Measurements from ENCODE around the gene SAMD3.

GRCh38 chr6:130138116-130138908 is 84.4 kb downstream of the SAMD3 start:
- no peak for TF ChIP-seq NFIC (IDR thresholded peaks at IDR 0.05; ENCODE audit: borderline replicate concordance)
- no peak for TF ChIP-seq POLR2AphosphoS5 (IDR thresholded peaks at IDR 0.05; ENCODE audit: low read depth, low read length)
- TF ChIP-seq RXRA (IDR thresholded peaks at IDR 0.05; ENCODE audit: borderline replicate concordance, low read depth) = no peak
- TF ChIP-seq NRF1 (IDR thresholded peaks at IDR 0.05; ENCODE audit: low read depth, low read length) = no peak
- no peak for TF ChIP-seq CTCF (IDR thresholded peaks at IDR 0.05)
- no peak for TF ChIP-seq MXI1 (IDR thresholded peaks at IDR 0.05; ENCODE audit: low read depth, low read length)
- TF ChIP-seq TCF12 (IDR thresholded peaks at IDR 0.05) = no peak
- TF ChIP-seq, protein P1, sequence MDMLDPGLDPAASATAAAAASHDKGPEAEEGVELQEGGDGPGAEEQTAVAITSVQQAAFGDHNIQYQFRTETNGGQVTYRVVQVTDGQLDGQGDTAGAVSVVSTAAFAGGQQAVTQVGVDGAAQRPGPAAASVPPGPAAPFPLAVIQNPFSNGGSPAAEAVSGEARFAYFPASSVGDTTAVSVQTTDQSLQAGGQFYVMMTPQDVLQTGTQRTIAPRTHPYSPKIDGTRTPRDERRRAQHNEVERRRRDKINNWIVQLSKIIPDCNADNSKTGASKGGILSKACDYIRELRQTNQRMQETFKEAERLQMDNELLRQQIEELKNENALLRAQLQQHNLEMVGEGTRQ (IDR thresholded peaks at IDR 0.05; ENCODE audit: borderline replicate concordance, low read depth, low read length) = no peak
- TF ChIP-seq RAD21 (IDR thresholded peaks at IDR 0.05; ENCODE audit: low read length) = no peak
